ENCODE results near the gene TRAPPC14. TPM values are rescaled to one million over a fixed set of nuclear protein-coding genes. Genes with fewer than 3 reads are reported as not detected.

The TRAPPC14 gene, protein sequence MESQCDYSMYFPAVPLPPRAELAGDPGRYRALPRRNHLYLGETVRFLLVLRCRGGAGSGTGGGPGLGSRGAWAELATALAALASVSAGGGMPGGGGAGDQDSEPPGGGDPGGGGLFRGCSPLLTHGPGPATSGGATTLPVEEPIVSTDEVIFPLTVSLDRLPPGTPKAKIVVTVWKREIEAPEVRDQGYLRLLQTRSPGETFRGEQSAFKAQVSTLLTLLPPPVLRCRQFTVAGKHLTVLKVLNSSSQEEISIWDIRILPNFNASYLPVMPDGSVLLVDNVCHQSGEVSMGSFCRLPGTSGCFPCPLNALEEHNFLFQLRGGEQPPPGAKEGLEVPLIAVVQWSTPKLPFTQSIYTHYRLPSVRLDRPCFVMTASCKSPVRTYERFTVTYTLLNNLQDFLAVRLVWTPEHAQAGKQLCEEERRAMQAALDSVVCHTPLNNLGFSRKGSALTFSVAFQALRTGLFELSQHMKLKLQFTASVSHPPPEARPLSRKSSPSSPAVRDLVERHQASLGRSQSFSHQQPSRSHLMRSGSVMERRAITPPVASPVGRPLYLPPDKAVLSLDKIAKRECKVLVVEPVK
- 15.4 and 27.3 TPM in 2 replicates for total RNA-seq (2013; cell fraction: nucleolus; rRNA removed)
- total RNA-seq (2014; rRNA removed) = 17.3 and 18.2 TPM in 2 replicates
- 7.5 and 7.6 TPM in 2 replicates for total RNA-seq (2014; rRNA removed; fragmentation: Illumina TruSeq; extraction: Trizol)
- total RNA-seq (2021) = 22.3 and 24.7 TPM in 2 replicates
- polyA plus RNA-seq (2011; ENCODE audit: low read depth) = 10.8 TPM
- polyA plus RNA-seq (2011; rRNA removed) = 1.8 and 4.2 TPM in 2 replicates
- 5.4 and 6.4 TPM in 2 replicates for polyA plus RNA-seq (2011; cell fraction: cytosol; rRNA removed)
- 52.5 and 85.1 TPM in 2 replicates for polyA plus RNA-seq (2011; cell fraction: nucleus; rRNA removed)
- 10.9 and 15.1 TPM in 2 replicates for polyA plus RNA-seq (2012)
- polyA plus RNA-seq (2014; fragmentation: Illumina TruSeq; extraction: Trizol) = 7.5 and 10.8 TPM in 2 replicates
- polyA plus RNA-seq (2014; fragmentation: Nextera tagmentation; extraction: Ambion mirVana) = 1 to 10 TPM in 1 of 2 experiments, under 1 TPM in 1; 0.21 to 1.3 TPM
- polyA plus RNA-seq (2014; rRNA removed) = 17.3 and 22.3 TPM in 2 replicates
- polyA plus RNA-seq (2016; fragmentation: Nextera tagmentation; extraction: Ambion mirVana) = 1 to 10 TPM; 7.3 TPM
- 2.6 and 8.6 TPM in 2 replicates for polyA minus RNA-seq (2011; rRNA and poly(A)+ RNA removed)
- 1.7 and 3.1 TPM in 2 replicates for polyA minus RNA-seq (2011; cell fraction: cytosol; rRNA and poly(A)+ RNA removed)
- 15.1 and 23.3 TPM in 2 replicates for polyA minus RNA-seq (2011; cell fraction: nucleus; rRNA and poly(A)+ RNA removed)
- percentile 68 among the genes with signal in this experiment for Bru-seq, nascent RNA
- BruChase-seq, experiment 1, labeled RNA remaining after a 6-hour chase = percentile 65 among the genes with signal in this experiment
- percentile 67 among the genes with signal in this experiment for BruChase-seq, experiment 2, labeled RNA remaining after a 2-hour chase
- long read RNA-seq, experiment 1 = 0 reads
- long read RNA-seq, experiment 2, partial matches to known transcripts = 0 of 3 reads
- long read RNA-seq, experiment 2, other reads (novel, unspliced or antisense) = 3 of 3 reads

DNA sequence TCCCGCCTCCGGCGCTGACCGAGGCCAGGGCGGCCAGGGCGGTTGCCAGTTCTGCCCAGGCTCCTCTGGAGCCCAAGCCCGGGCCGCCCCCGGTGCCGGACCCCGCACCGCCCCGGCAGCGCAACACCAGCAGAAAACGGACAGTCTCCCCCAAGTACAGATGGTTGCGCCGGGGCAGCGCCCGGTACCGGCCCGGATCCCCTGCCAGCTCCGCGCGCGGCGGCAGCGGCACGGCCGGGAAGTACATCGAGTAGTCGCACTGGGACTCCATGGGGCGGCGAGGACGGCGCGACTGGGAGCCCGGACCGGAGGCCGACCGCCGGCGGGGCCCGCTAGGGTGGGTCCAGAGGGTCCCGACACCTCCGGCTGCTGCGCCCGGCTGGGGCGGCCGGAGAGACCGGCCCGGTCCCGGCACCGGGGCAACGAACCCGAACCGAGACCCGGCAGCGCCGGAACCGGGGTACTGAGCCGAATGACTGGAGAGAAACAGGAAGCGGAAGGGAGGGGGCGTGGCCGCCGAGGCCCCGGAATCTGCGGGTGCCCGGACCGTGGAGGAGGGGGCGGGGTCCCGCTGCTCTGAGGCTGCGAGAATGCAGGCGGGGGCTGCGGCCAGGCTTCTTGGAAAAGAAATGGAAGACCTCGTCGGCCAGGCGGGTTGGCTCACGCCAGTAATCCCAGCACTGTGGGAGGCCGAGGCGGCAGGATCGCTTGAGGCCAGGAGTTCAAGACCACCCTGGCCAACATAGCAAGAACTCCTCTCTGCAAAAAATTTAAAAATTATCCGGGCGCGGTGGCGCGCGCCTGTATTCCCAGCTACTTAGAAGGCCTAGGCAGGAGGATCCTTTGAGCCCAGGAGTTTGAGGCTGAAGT, at the start of gene TRAPPC14:
Gene TRAPPC14 (minus strand): TSS at position 495 of the 870 bp plus-strand sequence. CDS start 224 bp downstream, at position 271.
- under 1% methylated on average over 73 of the region's 87 CpGs for WGBS (ENCODE audit: insufficient coverage, insufficient replicate concordance, low lambda C conversion rate, missing lambda C conversion rate)
- POLR2A ChIA-PET = interaction anchor here (0.5 to 3.7 kb wide), 8 partner anchors 9 to 99 kb away, joined by 3 to 28 read pairs (median 4); partner anchors contain the start of genes GAL3ST4 and LAMTOR4
- FAIRE-seq (peak; percentile 84), DNase-seq (ENCODE audit: low read depth, low spot score) (no peak), ATAC-seq (peak; percentile 86)
- no peaks in the 10 kb centered on the region for H3K9me3 ChIP-seq (replicated peaks; ENCODE audit: control insufficient read depth, insufficient read depth, low read length)
- peak within 1 kb of the TSS; percentile 89 for H3K4me3 ChIP-seq
- BruUV-seq (replicated peaks) = no TSS peak
- intact Hi-C loops (cut with micrococcal nuclease; ENCODE audit: unreplicated experiment) = no loop called here
- peaks cover 0 to 15% of the 10 kb centered on the region in 2 experiments; a peak in 3 of 4 replicates for H3K36me3 ChIP-seq (ENCODE audit: control insufficient read depth in 2 of 2, insufficient read depth in 2 of 2, low read length in 1 of 2)
- H3K79me2 ChIP-seq (ENCODE audit: control insufficient read depth, insufficient read depth, low read length) = peaks cover 11% of the 10 kb centered on the region
- H3K4me2 ChIP-seq (ENCODE audit: control insufficient read depth, insufficient read depth) = peak within 1 kb of the TSS; percentile 95
- peaks cover 13% of the 10 kb centered on the region; the same call in 1 of the 2 replicates for H3K4me1 ChIP-seq (ENCODE audit: control insufficient read depth, insufficient read depth, low read length)
- RAD21 ChIA-PET (ENCODE audit: unreplicated experiment) = interaction anchor here (0.9 to 1.3 kb wide), 2 partner anchors 10 kb away, joined by 3 to 8 read pairs; partner anchors contain the start of genes GAL3ST4 and LAMTOR4
- no peaks in the 10 kb centered on the region for H3K27me3 ChIP-seq (replicated peaks in 1 of 2; ENCODE audit: control insufficient read depth in 2 of 2, insufficient read depth in 2 of 2, low read length in 1 of 2)
- in situ Hi-C loops (cut with MboI) = no loop called here
- peak within 1 kb of the TSS; percentile 85 for H2AFZ ChIP-seq (ENCODE audit: control insufficient read depth, low read depth, low read length)
- peak within 1 kb of the TSS; percentile 77 for H3K27ac ChIP-seq (ENCODE audit: control insufficient read depth, insufficient read depth)
- SMC1A ChIA-PET (ENCODE audit: uncharacterized antibody, unreplicated experiment) = interaction anchor here (0.8 kb wide), 1 partner anchor 32 kb away, joined by 3 read pairs; no protein-coding TSS in a partner anchor
- peak within 1 kb of the TSS; percentile 80 for H3K9ac ChIP-seq (ENCODE audit: control insufficient read depth, insufficient read depth, low read length)
- CTCF ChIA-PET = interaction anchor here (0.6 to 1.9 kb wide), 5 partner anchors 9 to 59 kb away, joined by 3 to 9 read pairs (median 6); partner anchors contain the start of genes GAL3ST4 and LAMTOR4
- H4K20me1 ChIP-seq (ENCODE audit: control insufficient read depth, insufficient read depth) = no peaks in the 10 kb centered on the region
- TF ChIP-seq, protein P1, sequence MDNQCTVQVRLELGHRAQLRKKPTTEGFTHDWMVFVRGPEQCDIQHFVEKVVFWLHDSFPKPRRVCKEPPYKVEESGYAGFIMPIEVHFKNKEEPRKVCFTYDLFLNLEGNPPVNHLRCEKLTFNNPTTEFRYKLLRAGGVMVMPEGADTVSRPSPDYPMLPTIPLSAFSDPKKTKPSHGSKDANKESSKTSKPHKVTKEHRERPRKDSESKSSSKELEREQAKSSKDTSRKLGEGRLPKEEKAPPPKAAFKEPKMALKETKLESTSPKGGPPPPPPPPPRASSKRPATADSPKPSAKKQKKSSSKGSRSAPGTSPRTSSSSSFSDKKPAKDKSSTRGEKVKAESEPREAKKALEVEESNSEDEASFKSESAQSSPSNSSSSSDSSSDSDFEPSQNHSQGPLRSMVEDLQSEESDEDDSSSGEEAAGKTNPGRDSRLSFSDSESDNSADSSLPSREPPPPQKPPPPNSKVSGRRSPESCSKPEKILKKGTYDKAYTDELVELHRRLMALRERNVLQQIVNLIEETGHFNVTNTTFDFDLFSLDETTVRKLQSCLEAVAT (IDR thresholded peaks at IDR 0.05) = peak; percentile 29; the same call in 1 of the 2 replicates
- no peak for TF ChIP-seq CBX3 (IDR thresholded peaks at IDR 0.05; ENCODE audit: borderline replicate concordance, low read depth)
- TF ChIP-seq, protein P2, sequence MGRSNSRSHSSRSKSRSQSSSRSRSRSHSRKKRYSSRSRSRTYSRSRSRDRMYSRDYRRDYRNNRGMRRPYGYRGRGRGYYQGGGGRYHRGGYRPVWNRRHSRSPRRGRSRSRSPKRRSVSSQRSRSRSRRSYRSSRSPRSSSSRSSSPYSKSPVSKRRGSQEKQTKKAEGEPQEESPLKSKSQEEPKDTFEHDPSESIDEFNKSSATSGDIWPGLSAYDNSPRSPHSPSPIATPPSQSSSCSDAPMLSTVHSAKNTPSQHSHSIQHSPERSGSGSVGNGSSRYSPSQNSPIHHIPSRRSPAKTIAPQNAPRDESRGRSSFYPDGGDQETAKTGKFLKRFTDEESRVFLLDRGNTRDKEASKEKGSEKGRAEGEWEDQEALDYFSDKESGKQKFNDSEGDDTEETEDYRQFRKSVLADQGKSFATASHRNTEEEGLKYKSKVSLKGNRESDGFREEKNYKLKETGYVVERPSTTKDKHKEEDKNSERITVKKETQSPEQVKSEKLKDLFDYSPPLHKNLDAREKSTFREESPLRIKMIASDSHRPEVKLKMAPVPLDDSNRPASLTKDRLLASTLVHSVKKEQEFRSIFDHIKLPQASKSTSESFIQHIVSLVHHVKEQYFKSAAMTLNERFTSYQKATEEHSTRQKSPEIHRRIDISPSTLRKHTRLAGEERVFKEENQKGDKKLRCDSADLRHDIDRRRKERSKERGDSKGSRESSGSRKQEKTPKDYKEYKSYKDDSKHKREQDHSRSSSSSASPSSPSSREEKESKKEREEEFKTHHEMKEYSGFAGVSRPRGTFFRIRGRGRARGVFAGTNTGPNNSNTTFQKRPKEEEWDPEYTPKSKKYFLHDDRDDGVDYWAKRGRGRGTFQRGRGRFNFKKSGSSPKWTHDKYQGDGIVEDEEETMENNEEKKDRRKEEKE (IDR thresholded peaks at IDR 0.05) = 0 out of 2 replicates have a peak, but pooled peaks have one; percentile 24
- no peak for TF ChIP-seq RAD21 (IDR thresholded peaks at IDR 0.05; ENCODE audit: insufficient read depth, low read depth, low read length)
- peak; percentile 73 for TF ChIP-seq POLR2A (IDR thresholded peaks at IDR 0.05; ENCODE audit: low read depth, low read length)
- TF ChIP-seq, protein P3, sequence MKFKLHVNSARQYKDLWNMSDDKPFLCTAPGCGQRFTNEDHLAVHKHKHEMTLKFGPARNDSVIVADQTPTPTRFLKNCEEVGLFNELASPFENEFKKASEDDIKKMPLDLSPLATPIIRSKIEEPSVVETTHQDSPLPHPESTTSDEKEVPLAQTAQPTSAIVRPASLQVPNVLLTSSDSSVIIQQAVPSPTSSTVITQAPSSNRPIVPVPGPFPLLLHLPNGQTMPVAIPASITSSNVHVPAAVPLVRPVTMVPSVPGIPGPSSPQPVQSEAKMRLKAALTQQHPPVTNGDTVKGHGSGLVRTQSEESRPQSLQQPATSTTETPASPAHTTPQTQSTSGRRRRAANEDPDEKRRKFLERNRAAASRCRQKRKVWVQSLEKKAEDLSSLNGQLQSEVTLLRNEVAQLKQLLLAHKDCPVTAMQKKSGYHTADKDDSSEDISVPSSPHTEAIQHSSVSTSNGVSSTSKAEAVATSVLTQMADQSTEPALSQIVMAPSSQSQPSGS (IDR thresholded peaks at IDR 0.05; ENCODE audit: low read length) = no peak

All from GM12878 (cell line).